ENCODE data around the gene FTH1. TPM values are rescaled to one million over a fixed set of nuclear protein-coding genes. Genes with fewer than 3 reads are reported as not detected.
A peak's percentile ranks its signal among the peaks of the same experiment; 100 is the strongest.

Gene FTH1
- total and polyA plus RNA-seq, 2 of the 13 experiments (the other 11 are each of a cell fraction or from before 2014, with no cell fraction given): 607 to 760 TPM

GRCh38 chr11:62010935-62011528 is 43.6 kb upstream of the FTH1 start (continued):
- TF ChIP-seq ZNF253 (CRISPR knock-in tag; IDR thresholded peaks at IDR 0.05; ENCODE audit: borderline replicate concordance): no peak
- peak; percentile 66 for TF ChIP-seq RXRB (CRISPR knock-in tag; IDR thresholded peaks at IDR 0.05; ENCODE audit: borderline replicate concordance)
- no peak for TF ChIP-seq IRF1 (CRISPR knock-in tag; IDR thresholded peaks at IDR 0.05; ENCODE audit: low read depth)
- TF ChIP-seq FOXP1 (IDR thresholded peaks at IDR 0.05): no peak
- TF ChIP-seq FOXP1 (CRISPR knock-in tag; IDR thresholded peaks at IDR 0.05): peak; percentile 39; the same call in 1 of the 2 replicates
- no peak for TF ChIP-seq LCORL (IDR thresholded peaks at IDR 0.05)
- peak; percentile 66; the same call in 1 of the 2 replicates for TF ChIP-seq LCORL (CRISPR knock-in tag; IDR thresholded peaks at IDR 0.05)
- no peak for TF ChIP-seq ZNF777 (CRISPR knock-in tag; IDR thresholded peaks at IDR 0.05)
- no peak for TF ChIP-seq SOX13 (IDR thresholded peaks at IDR 0.05)
- TF ChIP-seq SOX13 (CRISPR knock-in tag; conservative IDR thresholded peaks at IDR 0.05 in 1 of 2, IDR thresholded peaks at IDR 0.05 in 1 of 2): peak in 1 of 2 experiments; percentile 83; a peak in 2 of 4 replicates
- TF ChIP-seq GMEB2 (CRISPR knock-in tag; IDR thresholded peaks at IDR 0.05; ENCODE audit: low read depth): no peak
- no peak for TF ChIP-seq AHR (CRISPR knock-in tag; IDR thresholded peaks at IDR 0.05)
- no peak for TF ChIP-seq CEBPB (IDR thresholded peaks at IDR 0.05; ENCODE audit: borderline replicate concordance, low read depth, low read length)
- no peak for TF ChIP-seq EEA1 (CRISPR knock-in tag; IDR thresholded peaks at IDR 0.05; ENCODE audit: borderline replicate concordance)
- no peak for TF ChIP-seq ZNF720 (CRISPR knock-in tag; IDR thresholded peaks at IDR 0.05)
- peak; percentile 48; the same call in 1 of the 2 replicates for TF ChIP-seq PPARG (CRISPR knock-in tag; conservative IDR thresholded peaks at IDR 0.05)
- peak; percentile 91 for TF ChIP-seq ETV5 (CRISPR knock-in tag; IDR thresholded peaks at IDR 0.05; ENCODE audit: borderline replicate concordance)
- TF ChIP-seq ZNF710 (CRISPR knock-in tag; IDR thresholded peaks at IDR 0.05; ENCODE audit: borderline replicate concordance): peak; percentile 50; the same call in 1 of the 2 replicates
- TF ChIP-seq NR2F2 (IDR thresholded peaks at IDR 0.05; ENCODE audit: borderline replicate concordance, low read depth): peak; percentile 53; the same call in 1 of the 2 replicates
- TF ChIP-seq ZNF431 (CRISPR knock-in tag; IDR thresholded peaks at IDR 0.05; ENCODE audit: borderline replicate concordance, low read depth): no peak
- no peak for TF ChIP-seq ZNF263 (CRISPR knock-in tag; IDR thresholded peaks at IDR 0.05)
- TF ChIP-seq ELF3 (CRISPR knock-in tag; IDR thresholded peaks at IDR 0.05): peak; percentile 36
- TF ChIP-seq U2AF2 (IDR thresholded peaks at IDR 0.05; ENCODE audit: low read depth, low read length): no peak
- peak; percentile 85 for TF ChIP-seq NR2F6 (IDR thresholded peaks at IDR 0.05)
- TF ChIP-seq NR2F6 (CRISPR knock-in tag; IDR thresholded peaks at IDR 0.05): peak; percentile 69; the same call in 1 of the 2 replicates
- TF ChIP-seq TBX2 (CRISPR knock-in tag; IDR thresholded peaks at IDR 0.05; ENCODE audit: borderline replicate concordance): peak; percentile 50; the same call in 1 of the 2 replicates
- no peak for TF ChIP-seq ZNF563 (CRISPR knock-in tag; IDR thresholded peaks at IDR 0.05)
- TF ChIP-seq DPF2 (CRISPR knock-in tag; IDR thresholded peaks at IDR 0.05; ENCODE audit: borderline replicate concordance, low read depth): no peak

All from HepG2 (cell line).